ENCODE measurements around the gene ATM.

- TF ChIP-seq CTCF (conservative IDR thresholded peaks at IDR 0.05 in 1 of 2, IDR thresholded peaks at IDR 0.05 in 1 of 2; ENCODE audit: extremely low read depth in 1 of 2, insufficient read depth in 1 of 2, low read depth in 1 of 2, low read length in 2 of 2) (no peak), EZH2 (IDR thresholded peaks at IDR 0.05; ENCODE audit: borderline replicate concordance, low read length) (no peak)
These were observed 169.5 kb downstream of the ATM start for GRCh38 chr11:108392353-108392752.
